GM12878 (cell line): ENCODE results near the gene SLC22A23. TPM values are rescaled to one million over a fixed set of nuclear protein-coding genes. Genes with fewer than 3 reads are reported as not detected.

ENCODE experiments used
- ASH2L ChIP-seq: fragments of 300-600, 200-600 bp; sonication (generic); IDR thresholded peaks from 2 replicates; pipeline ENCODE4 v1.6.1; 2017; ENCODE audit warnings: low read depth, mild to moderate bottlenecking, borderline replicate concordance
- ATF7 ChIP-seq: fragments of 450-650 bp; IDR thresholded peaks from 2 replicates; pipeline ENCODE4 v1.6.1; 2016; ENCODE audit warnings: low read depth, mild to moderate bottlenecking
- CUX1 ChIP-seq: IDR thresholded peaks from 2 replicates; pipeline ENCODE4 v1.6.1; 2012; ENCODE audit warnings: improper control_type of control experiment, low read depth, low read length; ENCODE audit not compliant: insufficient replicate concordance
- DPF2 ChIP-seq: fragments of 450-650 bp; IDR thresholded peaks from 2 replicates; pipeline ENCODE4 v1.6.1; 2017; ENCODE audit warnings: mild to moderate bottlenecking
- FOXK2 ChIP-seq: fragments of 450-650 bp; IDR thresholded peaks from 2 replicates; pipeline ENCODE4 v1.6.1; 2017; ENCODE audit warnings: mild to moderate bottlenecking, moderate library complexity
- HDAC2 ChIP-seq: fragments of 200-600 bp; sonication (generic); IDR thresholded peaks from 2 replicates; pipeline ENCODE4 v1.6.1; 2017
- IKZF1 ChIP-seq: fragments of 450-650 bp; conservative IDR thresholded peaks from 2 replicates; pipeline ENCODE4 v1.6.1; 2017; ENCODE audit warnings: antibody characterized with exemption, mild to moderate bottlenecking
- IRF3 ChIP-seq: fragments of 450-650 bp; IDR thresholded peaks from 2 replicates; pipeline ENCODE4 v1.6.1; 2014; ENCODE audit warnings: mild to moderate bottlenecking
- POLR2AphosphoS2 ChIP-seq: IDR thresholded peaks from 2 replicates; pipeline ENCODE4 v1.6.1; 2011; ENCODE audit warnings: low read depth, mild to moderate bottlenecking, low read length, improper control_type of control experiment, moderate library complexity
- SIX5 ChIP-seq: IDR thresholded peaks from 2 replicates; pipeline ENCODE4 v1.6.1; 2011; ENCODE audit warnings: mild to moderate bottlenecking, low read depth, low read length, moderate library complexity; ENCODE audit not compliant: severe bottlenecking
- SKIL ChIP-seq: fragments of 450-650 bp; IDR thresholded peaks from 2 replicates; pipeline ENCODE4 v1.6.1; 2017; ENCODE audit warnings: mild to moderate bottlenecking, low read depth, inconsistent platforms; ENCODE audit not compliant: poor library complexity, severe bottlenecking
- TCF7 ChIP-seq: IDR thresholded peaks from 2 replicates; pipeline ENCODE4 v1.6.1; 2014; ENCODE audit warnings: antibody characterized with exemption, borderline replicate concordance
- ZBTB11 ChIP-seq: fragments of 450-650 bp; formaldehyde crosslinking; IDR thresholded peaks from 2 replicates; pipeline ENCODE4 v1.5.0; 2022; ENCODE audit warnings: mild to moderate bottlenecking, missing genetic modification characterization
- ZBTB33 ChIP-seq: fragments of 450-650 bp; IDR thresholded peaks from 2 replicates; pipeline ENCODE4 v1.6.1; 2017; ENCODE audit warnings: mild to moderate bottlenecking
- polyA plus RNA-seq, 11 experiments: library from polyadenylated mRNA; depleted of rRNA in 4 of 11; unstranded in 6 of 11; stranded (reverse) in 5 of 11; fragments of >200 nt; fragmentation: Nextera tagmentation in 4 of 11; fragmentation: Illumina TruSeq in 1 of 11; extraction: Ambion mirVana in 4 of 11; extraction: Trizol in 1 of 11; gene quantifications; 1 replicate in 1 of 11; 2 replicates in 10 of 11; pipeline versions ENCODE4 v1.2.1 to v1.2.3, GENCODE V29; 2011 to 2016; ENCODE audit warnings: inconsistent platforms in 2 of 11, missing spikeins in 2 of 11, low read depth in 1 of 11
- total RNA-seq, 4 experiments: library from RNA; depleted of rRNA in 3 of 4; stranded (reverse); fragments of >200 nt in 3 of 4; fragmentation: Illumina TruSeq in 1 of 4; extraction: Trizol in 1 of 4; gene quantifications; 2 replicates each; pipeline versions ENCODE4 v1.2.1 to v1.2.3, GENCODE V29; 2013 to 2021

SLC22A23 gene
- total and polyA plus RNA-seq, 10 of the 15 experiments (the other 5 are each of a cell fraction or from before 2014, with no cell fraction given): 0.20 to 2.4 (median 0.74) TPM

- TF ChIP-seq CUX1 (peak; percentile 76), SIX5 (no peak), POLR2AphosphoS2 (no peak), ZBTB33 (no peak), IRF3 (no peak), TCF7 (no peak), HDAC2 (no peak), DPF2 (peak; percentile 70; the same call in 1 of the 2 replicates), FOXK2 (no peak), ZBTB11 (no peak), ATF7 (peak; percentile 53), IKZF1 (peak; percentile 76), SKIL (peak; percentile 76), ASH2L (no peak)
Measured at GRCh38 chr6:3333263-3333662, 123.6 kb downstream of the SLC22A23 start (continued).
